Activated naive CD8-positive, alpha-beta T cell treated with anti-CD3 and anti-CD28 coated beads, Interleukin-2, amount 50 U/mL, for 24 hours (primary cell): ENCODE data around the gene RTL1.
A peak's percentile ranks its signal among the peaks of the same experiment; 100 is the strongest.

Source experiments
- ATAC-seq: fragments of 150-1000 bp; cut with Tn5 transposase; one replicate; pipeline ENCODE4 v1.10.0; 2021
- DNase-seq: peaks from one replicate; pipeline ENCODE4 v3.0.0; 2021
- H3K27ac Mint-ChIP-seq: one replicate; pipeline ENCODE4 v1.8.0; 2021; ENCODE audit warnings: mild to moderate bottlenecking, mixed read lengths
- H3K27me3 Mint-ChIP-seq: one replicate; pipeline ENCODE4 v1.8.0; 2021; ENCODE audit warnings: mixed read lengths
- H3K36me3 Mint-ChIP-seq: one replicate; pipeline ENCODE4 v1.8.0; 2021; ENCODE audit warnings: low read depth, mixed read lengths
- H3K4me1 Mint-ChIP-seq: one replicate; pipeline ENCODE4 v1.8.0; 2021; ENCODE audit warnings: mixed read lengths
- H3K4me3 Mint-ChIP-seq: one replicate; pipeline ENCODE4 v1.8.0; 2021; ENCODE audit warnings: mild to moderate bottlenecking, moderate library complexity, mixed read lengths
- H3K9me3 Mint-ChIP-seq: one replicate; pipeline ENCODE4 v1.8.0; 2021; ENCODE audit warnings: mixed read lengths

Gene RTL1

DNA sequence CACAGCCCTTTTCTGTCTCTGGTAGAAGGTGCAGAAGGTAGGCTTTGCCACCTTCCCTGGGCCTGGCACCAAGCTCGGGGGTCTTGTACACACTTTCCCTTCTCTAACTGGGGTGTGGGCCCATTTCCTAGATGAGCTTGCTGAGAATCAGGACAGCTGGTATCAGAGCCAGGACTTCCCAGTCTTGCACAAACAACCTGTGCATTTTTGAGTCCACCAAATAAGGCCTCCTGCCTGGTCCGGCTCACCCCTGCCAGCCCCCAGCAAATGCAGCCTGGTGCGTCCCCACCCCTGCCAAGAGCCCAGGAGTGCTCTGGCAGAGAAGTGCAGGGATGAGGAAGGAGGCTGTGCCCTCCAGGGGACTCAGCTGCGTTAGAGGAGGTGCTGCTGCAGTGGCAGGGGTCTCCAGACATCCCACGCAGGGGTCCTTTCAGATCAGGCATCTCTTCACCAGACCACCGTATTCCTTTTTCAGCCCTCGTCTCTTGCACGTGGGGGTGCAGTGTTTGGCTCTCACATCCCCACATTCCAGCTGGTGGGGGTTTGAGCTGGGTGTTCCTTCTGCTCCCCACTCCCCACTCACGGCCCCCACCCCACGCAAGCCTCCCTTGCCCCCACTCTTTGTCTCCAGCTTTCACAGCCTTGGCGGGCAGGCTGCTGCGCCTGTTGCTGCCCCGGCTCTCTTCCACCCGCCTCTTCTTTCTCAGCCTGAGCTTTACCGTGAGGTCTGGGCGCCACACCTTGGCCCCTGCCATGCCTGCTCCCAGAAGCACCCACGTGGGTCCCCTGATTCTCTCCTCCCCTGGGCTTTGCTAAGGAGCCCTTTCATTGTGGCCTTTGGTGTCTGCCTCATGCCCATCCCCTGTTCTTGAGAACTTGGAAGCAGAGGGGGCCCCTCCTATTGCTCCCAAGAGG lies 45.3 kb downstream of the RTL1 start:
- Mint-ChIP-seq H3K4me1 (no peaks in the 10 kb centered on the region), H3K9me3 (no peaks in the 10 kb centered on the region), H3K27ac (no peak overlapping the region), H3K27me3 (peaks cover 2% of the 10 kb centered on the region), H3K4me3 (no peak overlapping the region), H3K36me3 (no peaks in the 10 kb centered on the region)
- no peak for ATAC-seq
- no peak for DNase-seq

DNA sequence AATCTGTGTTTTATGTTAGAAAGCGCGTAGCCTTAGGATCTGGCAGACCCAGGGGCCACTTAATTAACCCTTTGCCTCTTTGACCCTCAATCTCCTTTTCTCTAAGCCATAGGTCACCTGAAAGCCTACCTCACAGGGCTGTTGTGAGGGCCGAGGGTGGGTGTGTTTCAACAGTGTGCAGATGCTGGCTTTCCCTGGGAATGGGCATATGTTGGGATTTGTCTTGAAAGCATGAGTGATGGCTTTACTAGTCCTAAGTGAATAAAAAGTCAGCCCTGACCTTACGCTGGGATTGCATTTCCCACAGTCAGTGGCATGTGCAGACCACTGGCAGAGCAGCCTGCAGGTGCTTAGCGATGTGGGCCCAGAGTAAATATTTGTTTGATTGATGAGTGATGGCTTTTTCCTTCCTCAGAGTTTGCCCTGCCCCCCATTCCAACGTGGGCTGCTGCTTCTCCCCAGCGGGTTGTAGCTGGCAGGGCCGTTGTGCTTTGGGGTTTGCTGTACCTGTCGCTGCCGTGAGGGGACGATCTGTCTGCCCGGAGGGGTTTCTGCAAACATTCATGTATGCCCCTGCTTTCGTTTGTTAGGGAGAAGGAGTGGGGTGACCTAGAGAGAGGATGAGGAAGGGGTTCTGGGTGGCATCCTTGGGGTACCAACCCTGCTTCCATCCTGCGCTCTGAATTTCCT lies 46.1 kb downstream of the RTL1 start:
- DNase-seq (no peak), ATAC-seq (no peak)
- Mint-ChIP-seq H3K27ac (no peak overlapping the region), H3K27me3 (peaks cover 2% of the 10 kb centered on the region), H3K4me1 (no peaks in the 10 kb centered on the region), H3K9me3 (no peaks in the 10 kb centered on the region), H3K36me3 (no peaks in the 10 kb centered on the region), H3K4me3 (no peak overlapping the region)

DNA sequence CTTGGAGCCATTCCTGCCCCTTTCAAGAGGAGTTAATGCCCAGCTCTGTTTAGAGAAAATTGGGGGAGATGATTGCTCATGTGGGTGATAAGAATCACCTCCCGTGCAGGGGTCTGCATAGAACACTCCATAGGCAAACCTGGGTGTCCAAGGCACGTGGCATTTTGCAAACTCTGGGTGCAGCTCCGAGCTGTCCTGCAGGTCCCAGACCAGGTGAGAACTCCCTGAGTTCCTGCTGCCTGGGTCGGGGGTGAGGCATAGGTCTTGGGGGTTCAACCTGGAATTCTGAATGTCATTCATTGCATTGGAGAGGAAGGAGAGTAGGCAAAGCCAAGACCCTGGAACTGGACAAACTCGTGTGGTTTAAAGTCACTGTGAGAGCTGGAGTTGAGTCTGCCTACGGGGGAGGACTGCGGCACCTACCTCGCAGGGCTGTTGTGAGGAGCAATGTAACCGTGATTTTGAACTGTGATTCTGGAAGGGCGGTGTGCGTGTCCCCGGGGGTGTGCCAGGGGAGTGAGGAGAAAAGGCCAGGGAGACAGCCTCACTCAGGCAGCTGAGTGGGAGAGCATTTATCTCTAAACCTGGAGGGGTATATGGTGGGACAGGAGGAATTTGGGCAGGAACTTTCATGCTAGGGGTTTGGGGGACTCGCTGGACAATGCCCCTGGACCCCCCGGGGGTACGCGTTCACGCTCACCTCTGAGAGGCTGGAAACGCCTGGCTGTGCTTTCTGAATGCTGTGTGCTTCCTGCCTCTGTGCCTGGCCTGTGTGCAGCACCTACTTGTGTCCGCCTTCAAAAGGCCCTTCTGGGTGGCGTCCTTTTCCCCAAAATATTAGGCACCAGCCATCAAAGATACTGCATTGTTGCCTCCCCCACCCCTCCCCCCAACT lies 47.2 kb downstream of the RTL1 start:
- no peaks in the 10 kb centered on the region for H3K9me3 Mint-ChIP-seq
- no peaks in the 10 kb centered on the region for H3K36me3 Mint-ChIP-seq
- peaks cover 2% of the 10 kb centered on the region for H3K27me3 Mint-ChIP-seq
- no peak for ATAC-seq
- no peak for DNase-seq
- no peak overlapping the region for H3K27ac Mint-ChIP-seq
- H3K4me3 Mint-ChIP-seq: no peak overlapping the region
- no peaks in the 10 kb centered on the region for H3K4me1 Mint-ChIP-seq

DNA sequence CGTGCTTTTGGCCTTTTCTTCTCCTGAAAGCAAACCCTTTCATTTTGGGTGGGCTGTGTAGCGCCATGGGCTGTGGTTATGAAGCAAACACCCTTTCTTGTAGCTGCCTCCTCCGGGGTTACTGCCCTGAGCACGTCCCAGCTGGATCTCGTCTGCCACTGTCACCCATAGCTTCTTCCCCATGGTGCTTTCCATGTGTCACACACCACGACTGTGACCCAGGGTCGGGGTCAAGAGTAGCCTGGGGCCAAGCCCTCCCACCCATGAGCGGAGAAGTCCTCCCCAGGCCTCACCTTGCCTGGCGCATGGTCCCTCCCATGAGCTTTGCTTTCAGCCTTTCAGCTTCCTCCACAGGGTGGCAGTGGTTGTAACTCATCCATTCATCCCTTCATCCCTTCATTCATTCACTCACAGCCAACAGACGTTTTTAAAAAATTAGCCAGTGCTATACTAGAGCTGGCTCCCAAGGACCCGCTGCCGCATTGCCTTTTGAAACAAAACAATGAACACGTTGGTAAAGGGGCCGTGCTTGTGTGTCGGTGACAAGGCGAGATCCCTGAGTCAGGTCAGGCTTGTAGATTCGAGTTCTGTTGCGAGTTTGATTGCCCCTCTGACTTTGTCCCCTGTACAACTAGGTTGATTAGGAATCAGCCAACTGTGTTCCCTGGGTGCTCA lies 48.1 kb downstream of the RTL1 start:
- Mint-ChIP-seq H3K9me3 (no peaks in the 10 kb centered on the region), H3K36me3 (no peaks in the 10 kb centered on the region), H3K27ac (no peak overlapping the region), H3K27me3 (peaks cover 2% of the 10 kb centered on the region), H3K4me3 (no peak overlapping the region), H3K4me1 (no peaks in the 10 kb centered on the region)
- no peak for DNase-seq
- ATAC-seq: no peak

DNA sequence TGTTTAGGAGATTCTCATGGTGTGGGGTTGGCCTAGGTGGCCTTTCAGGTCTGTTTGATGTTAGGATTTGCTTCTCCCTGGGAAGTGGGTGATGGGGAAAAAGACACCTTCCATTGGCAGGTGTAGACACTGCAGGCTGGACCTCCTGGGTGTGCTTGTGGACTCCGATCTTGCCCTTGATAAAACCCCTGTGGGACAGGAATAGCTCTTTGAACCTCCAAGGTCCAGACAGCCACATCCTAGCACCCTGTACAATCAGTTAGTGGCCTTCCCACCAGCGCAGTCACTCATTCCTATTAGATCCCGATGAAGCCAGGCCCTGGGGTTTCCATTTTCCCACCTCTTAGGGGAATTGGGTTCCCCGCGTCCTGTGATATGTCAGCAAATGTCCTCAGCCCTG lies 49.1 kb downstream of the RTL1 start:
- no peaks in the 10 kb centered on the region for H3K4me1 Mint-ChIP-seq
- no peaks in the 10 kb centered on the region for H3K9me3 Mint-ChIP-seq
- peaks cover 2% of the 10 kb centered on the region for H3K27me3 Mint-ChIP-seq
- no peak overlapping the region for H3K4me3 Mint-ChIP-seq
- DNase-seq (no peak), ATAC-seq (no peak)
- no peaks in the 10 kb centered on the region for H3K36me3 Mint-ChIP-seq
- no peak overlapping the region for H3K27ac Mint-ChIP-seq

DNA sequence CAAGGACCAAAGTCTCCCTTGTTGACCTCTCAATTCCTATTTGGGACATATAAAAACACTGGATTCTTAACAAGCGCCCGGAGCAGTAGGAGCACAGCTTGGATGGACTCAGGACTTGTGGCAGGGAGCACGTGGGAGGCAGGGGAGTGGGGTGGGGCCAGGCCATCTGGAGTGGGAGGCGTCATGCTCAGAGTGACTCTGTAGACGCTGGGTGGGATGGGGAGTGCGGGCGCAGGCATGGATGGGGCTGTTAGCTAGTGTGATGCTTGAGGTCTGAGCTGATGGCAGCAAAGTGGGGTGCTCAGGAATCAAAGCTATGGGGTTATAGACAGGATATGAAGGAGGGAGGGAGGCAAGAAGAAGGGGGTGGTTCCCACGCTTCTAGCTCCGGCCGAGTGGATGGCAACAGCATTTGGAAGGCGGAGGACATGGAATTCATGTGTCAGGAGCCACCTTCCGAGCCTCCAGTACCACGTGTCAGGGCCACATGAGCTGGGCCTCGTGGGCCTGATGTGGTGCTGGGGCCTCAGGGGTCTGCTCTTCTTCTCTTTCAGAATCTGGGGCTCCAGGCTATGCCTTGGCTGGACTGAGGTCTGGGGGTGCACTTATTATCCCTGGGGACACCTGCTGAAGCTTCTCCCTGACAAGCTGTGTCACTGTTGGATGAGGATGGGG lies 51.4 kb downstream of the RTL1 start:
- Mint-ChIP-seq H3K36me3 (no peaks in the 10 kb centered on the region), H3K4me3 (no peak overlapping the region), H3K27ac (no peak overlapping the region), H3K27me3 (peaks cover 2% of the 10 kb centered on the region), H3K4me1 (no peaks in the 10 kb centered on the region), H3K9me3 (no peaks in the 10 kb centered on the region)
- DNase-seq (no peak), ATAC-seq (no peak)

DNA sequence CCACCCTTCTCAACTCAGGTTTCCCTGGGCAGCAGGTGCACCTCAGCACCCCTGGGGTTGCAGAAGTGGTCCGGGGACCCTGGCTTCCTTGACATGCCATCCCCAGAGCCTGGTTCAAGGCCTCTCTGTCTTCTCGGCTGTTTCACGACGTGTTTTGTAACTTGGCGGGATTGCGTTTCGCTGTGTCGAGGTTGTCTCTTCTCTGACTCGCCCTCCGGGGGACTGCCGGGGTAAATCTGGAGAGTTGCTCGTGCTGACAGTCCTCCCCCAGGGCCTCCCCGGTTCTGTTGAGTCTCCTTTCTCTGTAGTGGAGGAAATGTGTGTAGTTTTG lies 52.0 kb downstream of the RTL1 start:
- H3K27ac Mint-ChIP-seq: no peak overlapping the region
- ATAC-seq (no peak), DNase-seq (no peak)
- no peaks in the 10 kb centered on the region for H3K4me1 Mint-ChIP-seq
- H3K36me3 Mint-ChIP-seq: no peaks in the 10 kb centered on the region
- no peak overlapping the region for H3K4me3 Mint-ChIP-seq
- no peaks in the 10 kb centered on the region for H3K9me3 Mint-ChIP-seq
- H3K27me3 Mint-ChIP-seq: peaks cover 2% of the 10 kb centered on the region

DNA sequence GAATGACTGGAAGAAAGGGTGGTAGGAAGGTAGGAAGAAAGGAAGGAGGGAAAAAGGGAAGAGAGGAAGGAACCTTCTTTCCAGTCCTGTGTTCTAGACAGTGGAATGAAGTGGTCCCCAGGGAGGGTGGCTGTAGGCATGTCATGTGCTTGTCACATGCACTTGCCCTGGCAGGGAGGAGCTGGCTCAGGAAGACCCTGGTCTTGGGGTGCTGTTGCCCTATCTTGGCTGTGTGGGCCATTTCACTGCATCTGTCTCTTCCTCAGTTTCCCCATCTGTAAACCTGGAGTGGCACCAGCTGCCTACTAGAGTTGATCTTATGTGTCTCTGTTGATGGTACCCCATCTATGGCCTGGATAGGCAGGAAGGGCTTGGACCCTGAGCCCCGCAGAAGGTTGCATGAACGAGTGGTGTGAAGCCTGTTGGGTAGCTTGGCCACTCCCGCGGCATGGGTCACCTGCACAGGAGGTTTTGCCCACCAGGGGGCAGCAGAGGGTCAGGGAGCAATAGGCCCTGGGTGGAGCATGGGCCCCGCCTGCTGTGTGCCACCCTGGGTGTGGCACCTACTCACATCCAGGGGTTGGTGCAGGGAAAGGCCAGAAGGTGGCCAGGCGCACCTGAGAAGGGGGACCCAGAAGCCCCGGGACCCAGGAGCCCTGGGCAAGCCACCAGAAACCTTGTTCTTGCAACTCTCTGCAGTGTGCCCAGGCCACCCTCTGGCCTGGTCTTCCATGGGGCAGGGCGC lies 52.5 kb downstream of the RTL1 start:
- Mint-ChIP-seq H3K9me3 (no peaks in the 10 kb centered on the region), H3K36me3 (no peaks in the 10 kb centered on the region), H3K27ac (no peak overlapping the region), H3K4me3 (no peak overlapping the region), H3K4me1 (no peaks in the 10 kb centered on the region), H3K27me3 (peaks cover 2% of the 10 kb centered on the region)
- peak; percentile 87 for DNase-seq
- peak; percentile 84 for ATAC-seq

DNA sequence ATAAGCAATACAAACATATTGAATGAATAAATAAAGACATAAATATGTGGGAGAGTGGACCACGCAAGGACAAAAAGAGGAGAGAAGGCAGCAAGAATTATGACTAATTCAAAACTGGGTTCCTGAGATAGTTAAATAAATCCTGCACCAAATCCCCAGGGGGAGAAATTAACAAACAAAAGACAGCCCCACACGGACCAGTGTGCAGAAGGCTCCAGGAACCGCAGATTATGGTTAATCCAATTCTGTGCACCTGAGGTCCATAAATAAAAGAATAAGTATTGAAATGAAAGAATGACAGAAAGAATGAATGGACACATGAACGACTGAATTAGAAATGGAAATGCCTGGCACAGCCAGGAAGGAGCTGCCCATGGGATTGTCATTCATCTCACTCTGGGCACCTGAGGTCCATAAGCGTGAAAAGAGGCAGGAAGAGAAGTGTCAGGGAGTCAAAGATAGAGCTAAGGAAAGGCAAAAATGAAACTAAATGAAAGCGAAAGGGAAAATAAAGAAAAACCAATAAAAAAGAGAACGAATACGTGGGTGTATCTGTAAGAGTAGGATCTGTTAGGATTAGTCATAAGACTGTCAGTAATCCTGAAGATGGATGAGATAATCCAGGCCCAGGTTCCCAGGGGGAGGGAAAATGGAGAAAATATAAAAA lies 54.3 kb downstream of the RTL1 start:
- peak; percentile 29 for ATAC-seq
- Mint-ChIP-seq H3K4me3 (no peak overlapping the region), H3K4me1 (peaks cover 2% of the 10 kb centered on the region), H3K27ac (no peak overlapping the region), H3K27me3 (peaks cover 2% of the 10 kb centered on the region), H3K36me3 (no peaks in the 10 kb centered on the region), H3K9me3 (no peaks in the 10 kb centered on the region)
- DNase-seq: no peak

DNA sequence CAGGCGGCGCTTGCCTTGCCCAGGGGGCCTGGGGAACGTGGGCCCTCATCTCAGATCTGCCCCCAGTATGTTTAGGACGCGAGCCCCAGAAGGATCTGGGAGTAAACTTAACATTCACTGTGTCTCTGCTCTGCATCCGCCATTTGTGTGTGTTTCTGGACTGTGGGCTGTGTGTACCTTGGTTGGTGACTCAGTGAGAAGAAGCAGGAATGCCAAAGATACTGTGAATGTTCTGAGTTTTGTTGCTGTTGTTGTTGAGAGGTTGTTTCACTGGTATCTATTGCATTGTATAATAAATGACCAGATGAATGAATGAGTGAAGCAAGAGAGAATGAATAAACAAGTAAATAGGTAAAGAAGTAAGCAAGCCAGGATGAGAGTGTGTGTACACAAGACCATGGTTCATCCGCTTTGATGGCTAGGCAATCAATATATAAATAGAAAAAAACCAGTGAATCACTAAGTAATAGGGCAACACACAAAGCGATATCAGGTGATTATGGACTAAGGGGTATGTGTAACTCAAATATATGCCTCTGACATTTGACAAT lies 57.1 kb downstream of the RTL1 start:
- no peaks in the 10 kb centered on the region for H3K36me3 Mint-ChIP-seq
- peaks cover 7% of the 10 kb centered on the region for H3K4me1 Mint-ChIP-seq
- no peak overlapping the region for H3K27ac Mint-ChIP-seq
- peaks cover 2% of the 10 kb centered on the region for H3K27me3 Mint-ChIP-seq
- no peak overlapping the region for H3K4me3 Mint-ChIP-seq
- no peaks in the 10 kb centered on the region for H3K9me3 Mint-ChIP-seq
- ATAC-seq (no peak), DNase-seq (no peak)

DNA sequence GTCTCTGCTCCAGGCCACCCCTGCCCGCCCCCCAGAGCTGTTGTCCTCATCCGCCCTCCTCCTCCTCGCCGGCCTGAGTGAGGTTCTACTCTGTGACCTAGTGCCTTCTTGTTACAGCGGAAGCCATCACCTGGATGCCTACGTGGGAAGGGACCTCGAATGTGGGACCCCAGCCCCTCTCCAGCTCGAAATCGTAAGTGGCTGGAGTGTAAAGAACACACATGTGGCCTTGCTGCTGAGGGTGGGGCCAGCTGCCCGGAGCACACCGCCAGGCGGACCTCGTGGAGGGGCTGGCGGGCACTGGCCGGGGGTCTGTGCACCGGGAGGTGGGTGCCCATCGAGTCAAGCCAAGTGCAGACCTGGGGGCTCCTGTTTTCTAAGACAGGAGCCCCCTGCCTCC lies 58.2 kb downstream of the RTL1 start:
- Mint-ChIP-seq H3K27me3 (no peaks in the 10 kb centered on the region), H3K27ac (no peak overlapping the region), H3K36me3 (no peaks in the 10 kb centered on the region), H3K9me3 (no peaks in the 10 kb centered on the region), H3K4me3 (no peak overlapping the region), H3K4me1 (peaks cover 7% of the 10 kb centered on the region)
- DNase-seq: no peak
- ATAC-seq: no peak

DNA sequence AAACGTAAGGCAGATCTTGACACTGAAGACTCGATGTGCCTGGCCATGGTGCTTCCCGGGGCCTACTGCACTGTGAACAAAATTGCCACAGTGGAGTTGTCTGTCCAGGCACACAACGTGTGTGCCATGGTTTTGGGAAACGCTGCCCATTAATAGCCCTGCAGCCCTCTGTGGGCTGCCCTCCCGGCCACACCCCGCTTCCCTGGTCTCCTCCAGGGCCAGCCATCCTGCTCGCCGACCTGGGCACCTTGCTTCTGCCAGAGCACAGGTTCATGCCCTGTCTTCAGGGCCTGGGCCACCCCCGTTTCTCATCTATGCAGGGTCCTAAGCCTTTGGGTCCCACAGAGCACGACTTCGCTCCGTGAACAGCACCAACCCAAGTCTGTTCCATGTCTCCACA lies 58.7 kb downstream of the RTL1 start:
- H3K9me3 Mint-ChIP-seq: no peaks in the 10 kb centered on the region
- DNase-seq: no peak
- H3K27ac Mint-ChIP-seq: no peak overlapping the region
- H3K4me3 Mint-ChIP-seq: no peak overlapping the region
- H3K4me1 Mint-ChIP-seq: peaks cover 7% of the 10 kb centered on the region
- H3K36me3 Mint-ChIP-seq: no peaks in the 10 kb centered on the region
- ATAC-seq: no peak
- no peaks in the 10 kb centered on the region for H3K27me3 Mint-ChIP-seq

DNA sequence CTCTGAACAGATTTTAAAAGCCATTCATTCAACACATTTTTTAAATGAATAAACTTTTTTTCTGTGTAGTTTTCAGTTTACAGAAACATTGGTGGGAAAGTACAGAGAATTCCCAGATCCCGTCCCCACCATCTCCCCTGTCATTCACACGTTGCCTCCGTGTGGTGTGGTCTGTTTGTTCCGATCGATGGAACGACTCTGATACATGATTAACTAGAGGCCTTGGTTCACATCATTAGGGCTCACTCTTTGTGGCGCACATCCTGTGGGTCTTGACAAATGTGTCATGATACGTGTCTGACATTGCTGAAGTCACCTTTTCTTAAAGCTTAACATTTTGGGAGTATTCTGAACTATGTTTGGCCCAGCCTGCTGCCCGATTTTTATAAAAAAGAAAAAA lies 59.1 kb downstream of the RTL1 start:
- H3K4me1 Mint-ChIP-seq: peaks cover 7% of the 10 kb centered on the region
- no peak for DNase-seq
- H3K9me3 Mint-ChIP-seq: no peaks in the 10 kb centered on the region
- no peak for ATAC-seq
- H3K36me3 Mint-ChIP-seq: no peaks in the 10 kb centered on the region
- H3K4me3 Mint-ChIP-seq: no peak overlapping the region
- no peak overlapping the region for H3K27ac Mint-ChIP-seq
- H3K27me3 Mint-ChIP-seq: no peaks in the 10 kb centered on the region
